Esophagus muscularis mucosa (tissue), 4 donors: ENCODE results near the gene SOBP. TPM values are rescaled to one million over a fixed set of nuclear protein-coding genes. Genes with fewer than 3 reads are reported as not detected.
A peak's percentile ranks its signal among the peaks of the same experiment; 100 is the strongest.

Experiments
- DNase-seq: peaks from one replicate; pipeline ENCODE4 v3.0.0-alpha.2; 2017; ENCODE audit errors: extremely low spot score
- H3K27ac ChIP-seq, 4 donors: fragments of 200-600 bp; sonication (generic); replicated peaks in 1 of 4; 1 replicate in 3 of 4; 2 replicates in 1 of 4; pipeline ENCODE4 v1.5.1; 2016 to 2019; ENCODE audit warnings: mild to moderate bottlenecking in 1 of 4
- H3K27me3 ChIP-seq, 4 donors: fragments of 200-600 bp; sonication (generic); one replicate each; pipeline versions ENCODE4 v1.5.1 to v1.6.0; 2016 to 2019
- H3K36me3 ChIP-seq, 4 donors: fragments of 200-600 bp; sonication (generic); one replicate each; pipeline ENCODE4 v1.5.1; 2016 to 2019
- H3K4me1 ChIP-seq, 4 donors: fragments of 200-600 bp; sonication (generic); one replicate each; pipeline ENCODE4 v1.5.1; 2016 to 2019
- H3K4me3 ChIP-seq, 4 donors: fragments of 200-600 bp; sonication (generic); 1 replicate in 2 of 4; 2 replicates in 2 of 4; pipeline ENCODE4 v1.5.1; 2016 to 2019; ENCODE audit warnings: mild to moderate bottlenecking in 4 of 4, moderate library complexity in 1 of 4
- H3K9me3 ChIP-seq, 4 donors: fragments of 200-600 bp; sonication (generic); 1 replicate in 3 of 4; 2 replicates in 1 of 4; pipeline ENCODE4 v1.5.1; 2016 to 2019
- CTCF ChIP-seq, 3 experiments: fragments of 200-600 bp in 2 of 3; fragments of 450-650 bp in 1 of 3; sonication (generic) in 2 of 3; IDR thresholded peaks; one replicate each; pipeline ENCODE4 v1.5.1; 2017 to 2019; ENCODE audit warnings: antibody characterized with exemption in 3 of 3, mild to moderate bottlenecking in 2 of 3, moderate library complexity in 1 of 3
- EP300 ChIP-seq: sonication (generic); formaldehyde crosslinking; IDR thresholded peaks from one replicate; pipeline ENCODE4 v1.6.1; 2017; ENCODE audit warnings: antibody characterized with exemption
- POLR2A ChIP-seq: fragments of 450-650 bp; IDR thresholded peaks from one replicate; pipeline ENCODE4 v1.6.1; 2017; ENCODE audit warnings: antibody characterized with exemption, moderate library complexity, mild to moderate bottlenecking, low read depth
- POLR2AphosphoS5 ChIP-seq, 2 donors: sonication (generic); formaldehyde crosslinking; IDR thresholded peaks; one replicate each; pipeline ENCODE4 v1.6.1; 2017; ENCODE audit warnings: antibody characterized with exemption in 2 of 2
- WGBS: methylation state at CpG from one replicate; pipeline ENCODE4 v1.1.5; 2018; 5-methylcytosine and 5-hydroxymethylcytosine counted together
- intact Hi-C: fragments of 100-400 bp; cut with DNase I; formaldehyde crosslinking; loops from one replicate; pipeline ENCODE4 v1.15.1; 2023
- total RNA-seq, 4 donors: library from RNA; depleted of rRNA; stranded (reverse); fragments of >200 nt; gene quantifications; one replicate each; pipeline versions ENCODE4 v1.1.0 to v1.2.1, GENCODE V29; 2016

Gene SOBP
- total RNA-seq, result 10 to 100 TPM; 18.6 to 44.1 (median 27.6) TPM

GRCh38 chr6:107489636-107490565 is at the start of gene SOBP:
SOBP (plus strand) TSS chr6:107490117; CDS start chr6:107490617, 500 bp downstream.
- peaks cover 34 to 59% (median 57%) of the 10 kb centered on the region in 4 donors for H3K4me1 ChIP-seq
- peak within 1 kb of the TSS; percentile 87 to 92 (median 90) for H3K27ac ChIP-seq
- WGBS, result 0% methylated on average over 28 of the region's 130 CpGs
- intact Hi-C loops, result loop anchor here (5.0 to 10.0 kb wide), 3 partner anchors 42 to 175 kb away; no protein-coding TSS in a partner anchor
- H3K36me3 ChIP-seq, result no peaks in the 10 kb centered on the region
- no peaks in the 10 kb centered on the region for H3K9me3 ChIP-seq
- no peak for TF ChIP-seq EP300
- TF ChIP-seq CTCF (IDR thresholded peaks at IDR 0.05), result peak in 2 of 3 experiments; percentile 23 to 28
- TF ChIP-seq POLR2AphosphoS5 (IDR thresholded peaks at IDR 0.05), result peak; percentile 4 to 54
- H3K4me3 ChIP-seq, result peak within 1 kb of the TSS; percentile 76 to 87 (median 80)
- H3K27me3 ChIP-seq, result peaks cover 0 to 4% (median 0%) of the 10 kb centered on the region in 4 donors
- DNase-seq, result no peak

- intact Hi-C loops, result no loop called here
- Histone ChIP-seq H3K4me3 (no peak overlapping the region), H3K4me1 (no peaks in the 10 kb centered on the region), H3K9me3 (no peaks in the 10 kb centered on the region), H3K36me3 (no peaks in the 10 kb centered on the region), H3K27me3 (no peaks in the 10 kb centered on the region), H3K27ac (no peak overlapping the region)
- DNase-seq, result no peak
- TF ChIP-seq EP300 (no peak), CTCF (IDR thresholded peaks at IDR 0.05) (no peak), POLR2A (no peak), POLR2AphosphoS5 (IDR thresholded peaks at IDR 0.05) (no peak)
Measured at GRCh38 chr6:107440936-107441335, 49.0 kb upstream of the SOBP start.

- H3K4me3 ChIP-seq, result no peak overlapping the region
- TF ChIP-seq EP300 (no peak), CTCF (IDR thresholded peaks at IDR 0.05) (no peak), POLR2AphosphoS5 (IDR thresholded peaks at IDR 0.05) (no peak), POLR2A (no peak)
- WGBS, result 100% methylated on average over 1 of the region's 1 CpG
- intact Hi-C loops, result no loop called here
- no peaks in the 10 kb centered on the region for H3K4me1 ChIP-seq
- no peak for DNase-seq
- H3K9me3 ChIP-seq, result no peaks in the 10 kb centered on the region
- H3K27me3 ChIP-seq, result no peaks in the 10 kb centered on the region
- no peak overlapping the region for H3K27ac ChIP-seq
- H3K36me3 ChIP-seq, result no peaks in the 10 kb centered on the region
Measured at GRCh38 chr6:107441682-107442081, 48.2 kb upstream of the SOBP start.

- TF ChIP-seq POLR2A (no peak), EP300 (no peak)
- no peaks in the 10 kb centered on the region for H3K36me3 ChIP-seq
- no peaks in the 10 kb centered on the region for H3K27me3 ChIP-seq
- WGBS, result 88% methylated on average over 2 of the region's 2 CpGs
- DNase-seq, result no peak
- intact Hi-C loops, result no loop called here
- H3K27ac ChIP-seq, result no peak overlapping the region
- H3K4me3 ChIP-seq, result no peak overlapping the region
- peaks cover 0 to 9% (median 3%) of the 10 kb centered on the region in 4 donors for H3K9me3 ChIP-seq
- no peaks in the 10 kb centered on the region for H3K4me1 ChIP-seq
Measured at GRCh38 chr6:107442938-107443607, 46.8 kb upstream of the SOBP start.

GRCh38 chr6:107443608-107444267 is 46.2 kb upstream of the SOBP start:
- DNase-seq, result no peak
- TF ChIP-seq CTCF (IDR thresholded peaks at IDR 0.05) (no peak), POLR2AphosphoS5 (IDR thresholded peaks at IDR 0.05) (no peak), POLR2A (no peak), EP300 (no peak)
- WGBS, result 92% methylated on average over 7 of the region's 7 CpGs

More at GRCh38 chr6:107443608-107444267, 46.2 kb upstream of the SOBP start:
- H3K27ac ChIP-seq, result no peak overlapping the region
- no peaks in the 10 kb centered on the region for H3K36me3 ChIP-seq
- H3K9me3 ChIP-seq, result peaks cover 0 to 11% (median 3%) of the 10 kb centered on the region in 4 donors
- H3K27me3 ChIP-seq, result no peaks in the 10 kb centered on the region
- intact Hi-C loops, result no loop called here
- H3K4me3 ChIP-seq, result no peak overlapping the region
- H3K4me1 ChIP-seq, result no peaks in the 10 kb centered on the region
